ENCODE measurements around the gene IVD. TPM values are rescaled to one million over a fixed set of nuclear protein-coding genes. Genes with fewer than 3 reads are reported as not detected.

Gene IVD
- total RNA-seq: 10 to 100 TPM; 38.4 to 47.1 TPM

- peaks cover 55% of the 10 kb centered on the region for H3K4me1 Mint-ChIP-seq
- peak within 1 kb of the TSS; percentile 83 for H3K4me3 Mint-ChIP-seq
- ChIA-PET POLR2A (interaction anchor here (1.1 kb wide), 1 partner anchor 8 kb away, joined by 5 read pairs; no protein-coding TSS in a partner anchor), CTCF (interaction anchor here (0.8 to 3.0 kb wide), 17 partner anchors 9 to 131 kb away, joined by 3 to 21 read pairs (median 5); partner anchors contain the start of gene KNSTRN)
- H3K27me3 Mint-ChIP-seq: no peaks in the 10 kb centered on the region
- peak within 1 kb of the TSS; percentile 91 for H3K27ac Mint-ChIP-seq
- H3K36me3 Mint-ChIP-seq (ENCODE audit: low read depth): peaks cover 12% of the 10 kb centered on the region
- DNase-seq: peak; percentile 87
- no peaks in the 10 kb centered on the region for H3K9me3 Mint-ChIP-seq
Observed at GRCh38 chr15:40405501-40406381, at the start of gene IVD. TSS of gene IVD (plus strand) at chr15:40405795. CDS start at chr15:40405828, 33 bp downstream.

- Mint-ChIP-seq H3K27ac (no peak overlapping the region), H3K9me3 (no peaks in the 10 kb centered on the region), H3K4me3 (no peak overlapping the region), H3K27me3 (peaks cover 20% of the 10 kb centered on the region), H3K36me3 (ENCODE audit: low read depth) (no peaks in the 10 kb centered on the region), H3K4me1 (peaks cover 11% of the 10 kb centered on the region)
- ChIA-PET CTCF (interaction anchor here (0.5 to 3.6 kb wide), 9 partner anchors 11 to 79 kb away, joined by 3 to 42 read pairs (median 4); partner anchors contain the start of gene KNSTRN), POLR2A (no interaction called here)
- DNase-seq: no peak
Observed at GRCh38 chr15:40355976-40356585, 49.5 kb upstream of the IVD start.

GRCh38 chr15:40357246-40357645 lies 48.3 kb upstream of the IVD start:
- Mint-ChIP-seq H3K27me3 (peaks cover 20% of the 10 kb centered on the region), H3K4me1 (peaks cover 11% of the 10 kb centered on the region), H3K27ac (no peak overlapping the region), H3K36me3 (ENCODE audit: low read depth) (no peaks in the 10 kb centered on the region), H3K9me3 (no peaks in the 10 kb centered on the region), H3K4me3 (peak overlapping the region; percentile 42)
- ChIA-PET POLR2A (no interaction called here), CTCF (interaction anchor here (0.8 to 3.6 kb wide), 9 partner anchors 10 to 65 kb away, joined by 3 to 42 read pairs (median 3); partner anchors contain the start of gene INAFM2)
- no peak for DNase-seq

GRCh38 chr15:40357723-40358470 lies 47.7 kb upstream of the IVD start, which contains the start of gene DISP2:
TSS of gene DISP2 (plus strand) at chr15:40358219. CDS start at chr15:40358322, 103 bp downstream.
- POLR2A ChIA-PET: no interaction called here
- H3K36me3 Mint-ChIP-seq (ENCODE audit: low read depth): no peaks in the 10 kb centered on the region
- peak within 1 kb of the TSS; percentile 75 for H3K4me3 Mint-ChIP-seq
- H3K27me3 Mint-ChIP-seq: peaks cover 20% of the 10 kb centered on the region
- peaks cover 11% of the 10 kb centered on the region for H3K4me1 Mint-ChIP-seq
- no peak within 1 kb of the TSS for H3K27ac Mint-ChIP-seq
- DNase-seq: peak; percentile 88
- CTCF ChIA-PET: interaction anchor here (0.8 to 3.6 kb wide), 10 partner anchors 9 to 64 kb away, joined by 3 to 42 read pairs (median 3); partner anchors contain the start of gene INAFM2
- H3K9me3 Mint-ChIP-seq: no peaks in the 10 kb centered on the region

- POLR2A ChIA-PET: no interaction called here
- CTCF ChIA-PET: interaction anchor here (0.8 to 2.0 kb wide), 5 partner anchors 9 to 48 kb away, joined by 3 to 10 read pairs (median 3); partner anchors contain the start of gene INAFM2
- H3K27me3 Mint-ChIP-seq: peaks cover 20% of the 10 kb centered on the region
- H3K36me3 Mint-ChIP-seq (ENCODE audit: low read depth): no peaks in the 10 kb centered on the region
- no peaks in the 10 kb centered on the region for H3K9me3 Mint-ChIP-seq
- DNase-seq: peak; percentile 36
- H3K4me3 Mint-ChIP-seq: peak overlapping the region; percentile 72
- no peak overlapping the region for H3K27ac Mint-ChIP-seq
- peaks cover 11% of the 10 kb centered on the region for H3K4me1 Mint-ChIP-seq
Observed at GRCh38 chr15:40358471-40359353, 46.9 kb upstream of the IVD start.

GRCh38 chr15:40360015-40360414 lies 45.6 kb upstream of the IVD start:
- Mint-ChIP-seq H3K9me3 (no peaks in the 10 kb centered on the region), H3K4me1 (peaks cover 11% of the 10 kb centered on the region), H3K27me3 (peaks cover 15% of the 10 kb centered on the region), H3K27ac (no peak overlapping the region), H3K4me3 (no peak overlapping the region), H3K36me3 (ENCODE audit: low read depth) (no peaks in the 10 kb centered on the region)
- POLR2A ChIA-PET: no interaction called here
- no peak for DNase-seq
- CTCF ChIA-PET: interaction anchor here (1.4 to 2.0 kb wide), 2 partner anchors 8 to 62 kb away, joined by 3 to 10 read pairs; no protein-coding TSS in a partner anchor

GRCh38 chr15:40361640-40362039 lies 44.0 kb upstream of the IVD start:
- CTCF ChIA-PET: interaction anchor here (1.0 kb wide), 2 partner anchors 8 to 17 kb away, joined by 3 read pairs; no protein-coding TSS in a partner anchor
- H3K4me3 Mint-ChIP-seq: no peak overlapping the region
- peaks cover 14% of the 10 kb centered on the region for H3K4me1 Mint-ChIP-seq
- peaks cover 5% of the 10 kb centered on the region for H3K27me3 Mint-ChIP-seq
- DNase-seq: no peak
- H3K36me3 Mint-ChIP-seq (ENCODE audit: low read depth): no peaks in the 10 kb centered on the region
- POLR2A ChIA-PET: no interaction called here
- no peak overlapping the region for H3K27ac Mint-ChIP-seq
- H3K9me3 Mint-ChIP-seq: no peaks in the 10 kb centered on the region

GRCh38 chr15:40363611-40364010 lies 42.0 kb upstream of the IVD start:
- Mint-ChIP-seq H3K4me1 (peaks cover 20% of the 10 kb centered on the region), H3K27ac (no peak overlapping the region), H3K9me3 (no peaks in the 10 kb centered on the region), H3K4me3 (no peak overlapping the region), H3K27me3 (no peaks in the 10 kb centered on the region), H3K36me3 (ENCODE audit: low read depth) (no peaks in the 10 kb centered on the region)
- DNase-seq: no peak
- ChIA-PET POLR2A (no interaction called here), CTCF (interaction anchor here (1.5 to 2.7 kb wide), 3 partner anchors 11 to 58 kb away, joined by 3 to 12 read pairs (median 9); partner anchors contain the start of gene PHGR1)

GRCh38 chr15:40364251-40364650 lies 41.3 kb upstream of the IVD start:
- DNase-seq: no peak
- H3K4me3 Mint-ChIP-seq: no peak overlapping the region
- ChIA-PET POLR2A (no interaction called here), CTCF (interaction anchor here (1.5 to 2.7 kb wide), 5 partner anchors 12 to 58 kb away, joined by 3 to 12 read pairs (median 5); partner anchors contain the start of genes KNSTRN and PHGR1)
- H3K36me3 Mint-ChIP-seq (ENCODE audit: low read depth): no peaks in the 10 kb centered on the region
- no peaks in the 10 kb centered on the region for H3K27me3 Mint-ChIP-seq
- H3K27ac Mint-ChIP-seq: no peak overlapping the region
- peaks cover 14% of the 10 kb centered on the region for H3K4me1 Mint-ChIP-seq
- H3K9me3 Mint-ChIP-seq: no peaks in the 10 kb centered on the region

- Mint-ChIP-seq H3K4me3 (no peak overlapping the region), H3K27me3 (no peaks in the 10 kb centered on the region), H3K27ac (no peak overlapping the region), H3K4me1 (peaks cover 13% of the 10 kb centered on the region), H3K36me3 (ENCODE audit: low read depth) (no peaks in the 10 kb centered on the region), H3K9me3 (no peaks in the 10 kb centered on the region)
- DNase-seq: no peak
- CTCF ChIA-PET: interaction anchor here (1.0 to 4.8 kb wide), 9 partner anchors 9 to 57 kb away, joined by 3 to 42 read pairs (median 7); partner anchors contain the start of genes DISP2, KNSTRN and PHGR1
- POLR2A ChIA-PET: no interaction called here
Observed at GRCh38 chr15:40365016-40365415, 40.6 kb upstream of the IVD start.

- no peak overlapping the region for H3K4me3 Mint-ChIP-seq
- no peak for DNase-seq
- ChIA-PET POLR2A (interaction anchor here (0.7 kb wide), 1 partner anchor 34 kb away, joined by 3 read pairs; no protein-coding TSS in a partner anchor), CTCF (interaction anchor here (0.8 to 4.8 kb wide), 12 partner anchors 9 to 58 kb away, joined by 3 to 42 read pairs (median 7); partner anchors contain the start of genes DISP2, KNSTRN, PHGR1 and PLCB2)
- peaks cover 13% of the 10 kb centered on the region for H3K4me1 Mint-ChIP-seq
- H3K27me3 Mint-ChIP-seq: peaks cover 3% of the 10 kb centered on the region
- no peaks in the 10 kb centered on the region for H3K9me3 Mint-ChIP-seq
- no peak overlapping the region for H3K27ac Mint-ChIP-seq
- no peaks in the 10 kb centered on the region for H3K36me3 Mint-ChIP-seq (ENCODE audit: low read depth)
Observed at GRCh38 chr15:40365624-40366456, 39.8 kb upstream of the IVD start.

All from activated CD4-positive, alpha-beta T cell treated with anti-CD3 and anti-CD28 coated beads, Interleukin-2, amount 10 ng/mL, durations not matched to agents 7 days and 5 days (primary cell).